Measurements from ENCODE around the gene MXRA8.

Gene MXRA8

DNA sequence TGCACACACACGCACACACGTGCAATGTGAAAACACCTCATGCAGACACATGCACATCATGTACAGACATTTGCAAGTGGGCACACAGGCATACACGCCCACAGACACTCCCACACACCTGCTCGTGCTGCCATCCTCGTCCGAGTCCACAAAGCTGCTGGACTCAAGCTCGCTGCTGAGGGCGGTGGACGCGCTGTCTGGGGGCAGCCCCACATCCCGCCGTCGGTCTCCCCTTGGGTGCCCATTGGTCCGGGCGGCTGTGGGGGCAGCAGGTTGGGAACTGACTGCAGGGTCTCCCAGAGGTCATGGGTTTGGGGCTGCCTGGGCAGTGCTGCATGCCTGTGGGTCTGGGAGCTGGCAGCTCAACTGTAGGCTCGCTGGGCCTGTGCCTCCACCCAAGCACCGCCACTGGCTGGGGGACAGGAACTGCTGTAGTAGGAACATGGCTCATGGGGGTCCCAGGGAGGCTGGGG lies 16.8 kb downstream of the MXRA8 start:
- H3K27me3 Mint-ChIP-seq, result no peaks in the 10 kb centered on the region
- H3K36me3 Mint-ChIP-seq (ENCODE audit: low read depth), result peaks cover 20% of the 10 kb centered on the region
- H3K9me3 Mint-ChIP-seq, result no peaks in the 10 kb centered on the region
- peaks cover 11% of the 10 kb centered on the region for H3K4me1 Mint-ChIP-seq (ENCODE audit: low read depth)
- H3K27ac Mint-ChIP-seq, result no peak overlapping the region
- no peak overlapping the region for H3K4me3 Mint-ChIP-seq

GRCh38 chr1:1340791-1341548 lies 17.4 kb downstream of the MXRA8 start:
- Mint-ChIP-seq H3K36me3 (ENCODE audit: low read depth) (peaks cover 20% of the 10 kb centered on the region), H3K27me3 (no peaks in the 10 kb centered on the region), H3K9me3 (no peaks in the 10 kb centered on the region), H3K4me1 (ENCODE audit: low read depth) (peaks cover 7% of the 10 kb centered on the region), H3K27ac (no peak overlapping the region), H3K4me3 (no peak overlapping the region)

- peaks cover 20% of the 10 kb centered on the region for H3K36me3 Mint-ChIP-seq (ENCODE audit: low read depth)
Observed at GRCh38 chr1:1340185-1340584, 18.2 kb downstream of the MXRA8 start.

GRCh38 chr1:1338278-1338677 lies 20.1 kb downstream of the MXRA8 start:
- H3K36me3 Mint-ChIP-seq (ENCODE audit: low read depth), result peaks cover 20% of the 10 kb centered on the region
- H3K27me3 Mint-ChIP-seq, result no peaks in the 10 kb centered on the region
- H3K27ac Mint-ChIP-seq, result no peak overlapping the region

More at GRCh38 chr1:1340185-1340584, 18.2 kb downstream of the MXRA8 start:
- Mint-ChIP-seq H3K9me3 (no peaks in the 10 kb centered on the region), H3K4me1 (ENCODE audit: low read depth) (peaks cover 5% of the 10 kb centered on the region), H3K27me3 (no peaks in the 10 kb centered on the region), H3K27ac (no peak overlapping the region), H3K4me3 (no peak overlapping the region)

GRCh38 chr1:1337793-1338147 lies 20.6 kb downstream of the MXRA8 start:
- Mint-ChIP-seq H3K4me3 (no peak overlapping the region), H3K36me3 (ENCODE audit: low read depth) (peaks cover 20% of the 10 kb centered on the region), H3K27ac (no peak overlapping the region), H3K4me1 (ENCODE audit: low read depth) (no peaks in the 10 kb centered on the region), H3K27me3 (no peaks in the 10 kb centered on the region), H3K9me3 (no peaks in the 10 kb centered on the region)

More at GRCh38 chr1:1338278-1338677, 20.1 kb downstream of the MXRA8 start:
- Mint-ChIP-seq H3K4me1 (ENCODE audit: low read depth) (no peaks in the 10 kb centered on the region), H3K4me3 (no peak overlapping the region), H3K9me3 (no peaks in the 10 kb centered on the region)

- Mint-ChIP-seq H3K4me3 (no peak overlapping the region), H3K4me1 (ENCODE audit: low read depth) (no peaks in the 10 kb centered on the region), H3K9me3 (no peaks in the 10 kb centered on the region), H3K27me3 (no peaks in the 10 kb centered on the region), H3K27ac (no peak overlapping the region), H3K36me3 (ENCODE audit: low read depth) (peaks cover 20% of the 10 kb centered on the region)
Observed at GRCh38 chr1:1336931-1337792, 21.2 kb downstream of the MXRA8 start.

GRCh38 chr1:1336446-1336845 lies 21.9 kb downstream of the MXRA8 start:
- no peaks in the 10 kb centered on the region for H3K4me1 Mint-ChIP-seq (ENCODE audit: low read depth)
- no peak overlapping the region for H3K4me3 Mint-ChIP-seq
- H3K9me3 Mint-ChIP-seq, result no peaks in the 10 kb centered on the region
- H3K36me3 Mint-ChIP-seq (ENCODE audit: low read depth), result peaks cover 17% of the 10 kb centered on the region
- no peak overlapping the region for H3K27ac Mint-ChIP-seq
- H3K27me3 Mint-ChIP-seq, result no peaks in the 10 kb centered on the region

DNA sequence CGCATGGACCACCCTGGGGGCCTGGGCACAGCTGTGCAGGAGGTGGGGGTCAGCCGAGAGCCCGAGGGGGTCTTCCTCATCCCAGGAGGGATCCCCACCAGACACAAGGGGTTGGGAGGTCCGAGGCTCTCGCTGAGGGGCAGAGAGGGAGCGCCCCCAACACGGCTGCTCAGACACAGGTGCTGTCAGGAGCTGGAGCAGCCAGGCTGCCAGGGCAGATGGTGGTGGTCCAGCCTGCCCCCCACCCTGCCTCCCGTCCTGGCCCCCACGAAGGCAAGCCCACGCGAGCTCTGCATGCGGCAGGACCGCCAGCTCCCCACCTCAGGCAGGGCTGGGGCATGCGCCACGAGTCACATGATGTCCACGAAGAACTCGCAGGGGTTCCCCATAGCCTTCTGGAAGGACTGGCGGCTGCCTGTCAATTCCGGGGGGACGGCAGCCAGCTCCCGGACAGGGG lies 22.5 kb downstream of the MXRA8 start:
- H3K36me3 Mint-ChIP-seq (ENCODE audit: low read depth), result peaks cover 11% of the 10 kb centered on the region
- H3K4me3 Mint-ChIP-seq, result no peak overlapping the region
- no peaks in the 10 kb centered on the region for H3K27me3 Mint-ChIP-seq
- H3K4me1 Mint-ChIP-seq (ENCODE audit: low read depth), result no peaks in the 10 kb centered on the region
- no peak overlapping the region for H3K27ac Mint-ChIP-seq
- no peaks in the 10 kb centered on the region for H3K9me3 Mint-ChIP-seq

DNA sequence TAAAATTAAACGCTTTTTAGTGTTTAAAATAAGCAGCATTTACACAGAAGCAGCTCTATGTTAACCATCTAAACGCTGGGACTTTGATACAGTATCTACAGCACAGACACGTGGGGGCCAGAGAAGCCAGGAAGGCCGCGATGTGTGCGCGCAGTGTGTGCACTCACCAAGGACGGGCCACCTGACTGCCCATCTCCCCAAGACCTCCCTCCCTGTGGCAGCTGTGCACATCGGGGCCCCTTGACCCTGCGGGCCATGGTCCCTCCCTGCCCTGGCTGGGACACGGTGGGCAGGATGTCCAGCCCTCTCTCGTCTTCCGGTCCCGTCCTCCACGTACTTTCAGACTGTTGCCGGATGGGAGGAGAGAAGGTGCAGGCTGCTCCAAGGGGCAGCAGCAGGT lies 23.1 kb downstream of the MXRA8 start:
- H3K4me3 Mint-ChIP-seq, result no peak overlapping the region
- no peak overlapping the region for H3K27ac Mint-ChIP-seq
- no peaks in the 10 kb centered on the region for H3K9me3 Mint-ChIP-seq
- no peaks in the 10 kb centered on the region for H3K27me3 Mint-ChIP-seq
- no peaks in the 10 kb centered on the region for H3K4me1 Mint-ChIP-seq (ENCODE audit: low read depth)
- peaks cover 6% of the 10 kb centered on the region for H3K36me3 Mint-ChIP-seq (ENCODE audit: low read depth)

DNA sequence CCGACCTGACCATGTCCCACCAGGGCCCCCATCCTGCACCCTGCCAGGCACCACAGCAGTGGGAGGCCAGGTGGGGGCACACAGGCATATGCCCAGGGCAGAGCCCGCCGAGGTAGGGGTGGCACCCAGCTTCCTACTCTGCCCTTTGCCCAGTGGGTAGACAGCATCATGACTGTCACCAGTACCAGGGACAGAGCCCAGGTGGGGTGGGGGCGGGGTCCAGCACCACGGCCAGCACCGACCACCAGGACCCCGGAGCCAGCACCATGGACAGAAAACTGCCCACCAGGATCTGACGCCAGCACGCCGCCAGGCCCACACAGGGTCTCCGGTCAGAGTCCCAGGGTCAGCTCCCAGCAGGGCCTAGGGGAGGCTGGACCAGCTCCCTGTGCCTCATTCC lies 23.5 kb downstream of the MXRA8 start:
- H3K27ac Mint-ChIP-seq, result no peak overlapping the region
- peaks cover 1% of the 10 kb centered on the region for H3K9me3 Mint-ChIP-seq
- no peaks in the 10 kb centered on the region for H3K27me3 Mint-ChIP-seq
- no peak overlapping the region for H3K4me3 Mint-ChIP-seq
- peaks cover 6% of the 10 kb centered on the region for H3K36me3 Mint-ChIP-seq (ENCODE audit: low read depth)
- H3K4me1 Mint-ChIP-seq (ENCODE audit: low read depth), result peaks cover 1% of the 10 kb centered on the region

- peaks cover 3% of the 10 kb centered on the region for H3K4me1 Mint-ChIP-seq (ENCODE audit: low read depth)
- H3K9me3 Mint-ChIP-seq, result peaks cover 3% of the 10 kb centered on the region
- H3K27ac Mint-ChIP-seq, result no peak overlapping the region
- no peaks in the 10 kb centered on the region for H3K27me3 Mint-ChIP-seq
- H3K4me3 Mint-ChIP-seq, result no peak overlapping the region
- H3K36me3 Mint-ChIP-seq (ENCODE audit: low read depth), result peaks cover under 1% of the 10 kb centered on the region
Observed at GRCh38 chr1:1333551-1334241, 24.7 kb downstream of the MXRA8 start.

DNA sequence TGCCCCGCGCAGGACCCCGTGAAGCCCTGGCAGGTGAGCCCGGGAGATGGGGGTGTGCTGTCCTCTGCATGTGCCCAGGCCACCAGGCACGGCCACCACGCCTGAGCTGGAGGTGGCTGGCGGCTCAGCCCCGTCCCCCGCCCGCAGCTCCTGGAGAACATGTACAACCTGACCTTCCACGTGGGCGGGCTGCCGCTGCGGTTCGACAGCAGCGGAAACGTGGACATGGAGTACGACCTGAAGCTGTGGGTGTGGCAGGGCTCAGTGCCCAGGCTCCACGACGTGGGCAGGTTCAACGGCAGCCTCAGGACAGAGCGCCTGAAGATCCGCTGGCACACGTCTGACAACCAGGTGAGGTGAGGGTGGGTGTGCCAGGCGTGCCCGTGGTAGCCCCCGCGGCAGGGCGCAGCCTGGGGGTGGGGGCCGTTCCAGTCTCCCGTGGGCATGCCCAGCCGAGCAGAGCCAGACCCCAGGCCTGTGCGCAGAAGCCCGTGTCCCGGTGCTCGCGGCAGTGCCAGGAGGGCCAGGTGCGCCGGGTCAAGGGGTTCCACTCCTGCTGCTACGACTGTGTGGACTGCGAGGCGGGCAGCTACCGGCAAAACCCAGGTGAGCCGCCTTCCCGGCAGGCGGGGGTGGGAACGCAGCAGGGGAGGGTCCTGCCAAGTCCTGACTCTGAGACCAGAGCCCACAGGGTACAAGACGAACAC lies 25.4 kb downstream of the MXRA8 start:
- Mint-ChIP-seq H3K9me3 (peaks cover 3% of the 10 kb centered on the region), H3K27me3 (no peaks in the 10 kb centered on the region), H3K4me1 (ENCODE audit: low read depth) (peaks cover 3% of the 10 kb centered on the region), H3K27ac (no peak overlapping the region), H3K36me3 (ENCODE audit: low read depth) (no peaks in the 10 kb centered on the region), H3K4me3 (no peak overlapping the region)

GRCh38 chr1:1332031-1332755 lies 26.2 kb downstream of the MXRA8 start:
- no peaks in the 10 kb centered on the region for H3K36me3 Mint-ChIP-seq (ENCODE audit: low read depth)
- peaks cover 3% of the 10 kb centered on the region for H3K4me1 Mint-ChIP-seq (ENCODE audit: low read depth)
- peaks cover 3% of the 10 kb centered on the region for H3K9me3 Mint-ChIP-seq
- H3K27me3 Mint-ChIP-seq, result no peaks in the 10 kb centered on the region
- no peak overlapping the region for H3K27ac Mint-ChIP-seq
- no peak overlapping the region for H3K4me3 Mint-ChIP-seq
